Spleen (tissue), 7 donors: Measurements from ENCODE around the gene PLCD1.

Source experiments
- CTCF ChIP-seq, 11 experiments: fragments of 200-600 bp in 7 of 11; fragments of 450-650 bp in 4 of 11; sonication (generic) in 4 of 11; IDR thresholded peaks in 8 of 11; conservative IDR thresholded peaks in 3 of 11; 1 replicate in 7 of 11; 2 replicates in 4 of 11; pipeline versions ENCODE4 v1.4.0 to v1.8.0; 2016 to 2021; ENCODE audit warnings: antibody characterized with exemption in 11 of 11, inconsistent platforms in 4 of 11, mild to moderate bottlenecking in 1 of 11
- POLR2AphosphoS5 ChIP-seq, 3 donors: sonication (generic); formaldehyde crosslinking; IDR thresholded peaks; one replicate each; pipeline ENCODE4 v1.5.1; 2017; ENCODE audit warnings: antibody characterized with exemption in 3 of 3
- donor health status: DM: no; HTN: no; CAD: no; lungs with moderate emphysema.
- donor health status: DM: no; HTN: no; CAD: no.
- donor health status: DM: no; HTN: no; CAD: no.

GRCh38 chr3:38005076-38006020 is 24.1 kb downstream of the PLCD1 start:
- TF ChIP-seq POLR2AphosphoS5 (IDR thresholded peaks at IDR 0.05) (no peak), CTCF (IDR thresholded peaks at IDR 0.05 in 8 of 11, conservative IDR thresholded peaks at IDR 0.05 in 3 of 11) (no peak)
